ENCODE data around the gene ECHS1. TPM values are rescaled to one million over a fixed set of nuclear protein-coding genes. Genes with fewer than 3 reads are reported as not detected.

ECHS1 gene
- polyA plus RNA-seq, 1 of the 3 experiments (the other 2 are of a cell fraction): 97.8 TPM

- Histone ChIP-seq H2AFZ (ENCODE audit: low read depth) (no peak overlapping the region), H3K27me3 (ENCODE audit: insufficient read depth) (peaks cover 8% of the 10 kb centered on the region; the same call in 1 of the 2 replicates)
These were observed 22.7 kb downstream of the ECHS1 start for GRCh38 chr10:133350283-133350949.

More at GRCh38 chr10:133350283-133350949, 22.7 kb downstream of the ECHS1 start:
- H3K9ac ChIP-seq: no peak overlapping the region
- peaks cover 0 to 11% of the 10 kb centered on the region in 2 experiments; a peak in 1 of 4 replicates for H3K4me1 ChIP-seq (ENCODE audit: control insufficient read depth in 1 of 2, insufficient read depth in 2 of 2, low read depth in 1 of 2, low read length in 1 of 2)
- no peaks in the 10 kb centered on the region for H4K20me1 ChIP-seq (ENCODE audit: insufficient read depth)
- POLR2A ChIA-PET: interaction anchor here (1.5 kb wide), 1 partner anchor 26 kb away, joined by 3 read pairs; no protein-coding TSS in a partner anchor
- H3K36me3 ChIP-seq (replicated peaks in 1 of 2; ENCODE audit: control insufficient read depth in 1 of 2, insufficient read depth in 2 of 2, low read length in 1 of 2): peaks cover 0 to 3% of the 10 kb centered on the region in 2 experiments
- H3K27ac ChIP-seq (ENCODE audit: low read depth in 2 of 2, low read length in 1 of 2): no peak overlapping the region
- 100% methylated on average over 1 of the region's 12 CpGs for WGBS (ENCODE audit: low lambda C conversion rate)
- DNase-seq: no peak
- H3F3A ChIP-seq (replicated peaks; ENCODE audit: insufficient read depth): no peaks in the 10 kb centered on the region
- TF ChIP-seq MAX (IDR thresholded peaks at IDR 0.05; ENCODE audit: low read depth) (no peak), CTCF (IDR thresholded peaks at IDR 0.05) (no peak), FOSL2 (IDR thresholded peaks at IDR 0.05; ENCODE audit: borderline replicate concordance, low read depth) (no peak), RFX5 (IDR thresholded peaks at IDR 0.05; ENCODE audit: low read length) (no peak), RXRA (IDR thresholded peaks at IDR 0.05; ENCODE audit: borderline replicate concordance, low read depth) (no peak), YY1 (IDR thresholded peaks at IDR 0.05; ENCODE audit: low read depth) (no peak), USF1 (IDR thresholded peaks at IDR 0.05; ENCODE audit: borderline replicate concordance, low read depth) (no peak), POLR2AphosphoS5 (IDR thresholded peaks at IDR 0.05; ENCODE audit: low read depth, low read length) (no peak), TCF12 (IDR thresholded peaks at IDR 0.05) (no peak), RCOR1 (IDR thresholded peaks at IDR 0.05; ENCODE audit: low read length) (no peak), JUND (IDR thresholded peaks at IDR 0.05) (no peak), MXI1 (IDR thresholded peaks at IDR 0.05; ENCODE audit: low read depth, low read length) (no peak), ZBTB33 (IDR thresholded peaks at IDR 0.05; ENCODE audit: borderline replicate concordance, low read depth) (no peak)
- no peaks in the 10 kb centered on the region for H3K79me2 ChIP-seq (ENCODE audit: insufficient read depth)
- H3K9me2 ChIP-seq: no peaks in the 10 kb centered on the region
- H3K4me3 ChIP-seq (ENCODE audit: low read depth in 2 of 2, low read length in 1 of 2): no peak overlapping the region
- H3K4me2 ChIP-seq: no peak overlapping the region
- CTCF ChIA-PET: interaction anchor here (1.2 kb wide), 1 partner anchor 21 kb away, joined by 5 read pairs; no protein-coding TSS in a partner anchor
- no peaks in the 10 kb centered on the region for H3K9me3 ChIP-seq
